Adipocyte (in vitro differentiated cells): ENCODE data around the gene LAMP2.
"Not testable (repeated sequence)": the region's sequence is repeated elsewhere in the genome, so short reads cannot be mapped to it uniquely, and the experiment has no call there.

Source experiments
- DNase-seq: peaks from one replicate; pipeline ENCODE4 v3.0.0-alpha.2; 2015; ENCODE audit warnings: low read depth
- H3K27me3 ChIP-seq: replicated peaks from 2 replicates; pipeline ENCODE4 v1.7.0; 2013; ENCODE audit warnings: mild to moderate bottlenecking, low read length, moderate library complexity; ENCODE audit not compliant: control insufficient read depth, insufficient read depth
- H3K36me3 ChIP-seq: 2 replicates; pipeline ENCODE4 v1.7.0; 2013; ENCODE audit warnings: low read length, mild to moderate bottlenecking, moderate library complexity; ENCODE audit not compliant: control insufficient read depth, insufficient read depth, severe bottlenecking
- H3K4me1 ChIP-seq: 2 replicates; pipeline ENCODE4 v1.7.0; 2013; ENCODE audit warnings: mild to moderate bottlenecking, low read length, moderate library complexity; ENCODE audit not compliant: control insufficient read depth, insufficient read depth
- H3K4me3 ChIP-seq: 2 replicates; pipeline ENCODE4 v1.7.0; 2013; ENCODE audit warnings: mild to moderate bottlenecking, low read length, moderate library complexity
- H3K9ac ChIP-seq: 2 replicates; pipeline ENCODE4 v1.7.0; 2013; ENCODE audit warnings: mild to moderate bottlenecking, low read length, moderate library complexity
- H3K9me3 ChIP-seq: 2 replicates; pipeline ENCODE4 v1.7.0; 2013; ENCODE audit warnings: mild to moderate bottlenecking, low read length, moderate library complexity; ENCODE audit not compliant: control insufficient read depth

LAMP2 gene

GRCh38 chrX:120468825-120469525 lies at the start of gene LAMP2:
Gene LAMP2, minus strand, starts transcription at chrX:120469296. Its CDS starts 127 bp downstream, at chrX:120469169.
- Histone ChIP-seq H3K4me1 (peaks cover 8% of the 10 kb centered on the region), H3K9me3 (no peaks in the 10 kb centered on the region), H3K36me3 (no peaks in the 10 kb centered on the region), H3K27me3 (no peaks in the 10 kb centered on the region), H3K9ac (peak within 1 kb of the TSS; percentile 86), H3K4me3 (peak within 1 kb of the TSS; percentile 88)
- peak; percentile 93 for DNase-seq

DNA sequence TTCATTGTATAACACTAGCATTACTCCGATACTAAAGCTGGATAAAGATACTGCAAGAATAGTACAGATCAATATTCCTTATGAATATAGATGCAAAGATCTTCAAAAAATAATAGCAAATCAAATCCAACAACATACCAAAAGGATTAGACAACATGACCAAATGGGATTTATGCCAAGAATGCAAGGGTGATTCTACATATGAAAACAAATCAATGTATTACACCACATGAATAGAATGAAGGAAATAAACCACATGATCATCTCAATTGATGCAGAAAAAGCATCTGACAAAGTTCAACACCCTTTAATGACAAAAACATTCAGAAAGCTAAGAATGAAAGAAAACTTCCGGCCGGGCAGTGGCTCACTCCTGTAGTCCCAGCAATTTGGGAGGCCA lies 48.8 kb upstream of the LAMP2 start:
- Histone ChIP-seq H3K36me3 (no peaks in the 10 kb centered on the region), H3K4me1 (no peaks in the 10 kb centered on the region), H3K4me3 (no peak overlapping the region), H3K9me3 (no peaks in the 10 kb centered on the region), H3K9ac (no peak overlapping the region), H3K27me3 (no peaks in the 10 kb centered on the region)
- peak; percentile 63 for DNase-seq

GRCh38 chrX:120514236-120514635 lies 45.1 kb upstream of the LAMP2 start:
- Histone ChIP-seq H3K4me3 (no peak overlapping the region), H3K9ac (no peak overlapping the region), H3K36me3 (no peaks in the 10 kb centered on the region), H3K4me1 (no peaks in the 10 kb centered on the region), H3K27me3 (no peaks in the 10 kb centered on the region), H3K9me3 (no peaks in the 10 kb centered on the region)
- peak; percentile 27 for DNase-seq

DNA sequence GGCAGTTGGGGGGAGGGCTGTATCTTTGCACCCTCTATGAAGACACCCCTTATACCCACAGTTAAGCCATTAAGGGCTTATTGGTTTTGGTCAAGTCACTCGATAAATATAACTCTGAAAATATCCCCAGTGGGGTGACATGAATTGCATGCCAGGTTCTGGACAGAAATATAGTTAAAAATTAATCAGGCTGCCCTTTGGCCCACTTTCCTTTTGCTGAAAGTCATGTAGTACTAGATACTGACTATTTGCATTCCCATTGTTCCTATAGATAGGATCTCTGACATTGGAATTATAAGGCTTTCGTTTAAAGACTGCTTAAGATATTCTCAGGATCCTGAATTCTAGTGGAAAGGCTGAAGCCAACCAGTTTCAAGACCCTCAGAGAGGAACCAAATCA lies 43.5 kb upstream of the LAMP2 start:
- H3K4me1 ChIP-seq: no peaks in the 10 kb centered on the region
- H3K36me3 ChIP-seq: no peaks in the 10 kb centered on the region
- H3K9me3 ChIP-seq: no peaks in the 10 kb centered on the region
- H3K9ac ChIP-seq: no peak overlapping the region
- H3K4me3 ChIP-seq: no peak overlapping the region
- H3K27me3 ChIP-seq: no peaks in the 10 kb centered on the region
- no peak for DNase-seq

- H3K27me3 ChIP-seq: no peaks in the 10 kb centered on the region
- no peak overlapping the region for H3K9ac ChIP-seq
- no peaks in the 10 kb centered on the region for H3K9me3 ChIP-seq
- H3K36me3 ChIP-seq: no peaks in the 10 kb centered on the region
- no peak for DNase-seq
- H3K4me3 ChIP-seq: no peak overlapping the region
- no peaks in the 10 kb centered on the region for H3K4me1 ChIP-seq
Observed at GRCh38 chrX:120512222-120512621, 43.1 kb upstream of the LAMP2 start.

DNA sequence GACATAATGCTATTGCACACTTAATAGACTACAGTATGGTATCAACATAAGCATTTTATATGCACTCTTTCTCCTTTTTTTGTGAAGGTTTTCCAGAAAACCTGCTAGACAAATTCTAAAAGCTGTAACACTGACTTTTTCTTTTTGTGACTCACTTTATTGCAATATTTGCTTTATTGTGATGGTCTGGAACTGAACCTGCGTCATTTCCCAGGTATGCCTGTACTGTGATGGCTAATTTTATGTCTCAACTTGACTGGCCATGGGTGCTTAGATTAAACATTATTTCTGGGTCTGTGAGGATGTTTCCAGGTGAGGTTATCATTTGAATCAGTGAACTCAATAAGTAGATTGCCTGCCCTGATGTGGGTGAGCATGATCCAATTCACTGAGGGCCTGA lies 35.5 kb upstream of the LAMP2 start:
- no peak overlapping the region for H3K9ac ChIP-seq
- no peak overlapping the region for H3K4me3 ChIP-seq
- no peaks in the 10 kb centered on the region for H3K36me3 ChIP-seq
- no peak for DNase-seq
- H3K9me3 ChIP-seq: no peaks in the 10 kb centered on the region
- H3K4me1 ChIP-seq: peaks cover 4% of the 10 kb centered on the region
- H3K27me3 ChIP-seq: no peaks in the 10 kb centered on the region

DNA sequence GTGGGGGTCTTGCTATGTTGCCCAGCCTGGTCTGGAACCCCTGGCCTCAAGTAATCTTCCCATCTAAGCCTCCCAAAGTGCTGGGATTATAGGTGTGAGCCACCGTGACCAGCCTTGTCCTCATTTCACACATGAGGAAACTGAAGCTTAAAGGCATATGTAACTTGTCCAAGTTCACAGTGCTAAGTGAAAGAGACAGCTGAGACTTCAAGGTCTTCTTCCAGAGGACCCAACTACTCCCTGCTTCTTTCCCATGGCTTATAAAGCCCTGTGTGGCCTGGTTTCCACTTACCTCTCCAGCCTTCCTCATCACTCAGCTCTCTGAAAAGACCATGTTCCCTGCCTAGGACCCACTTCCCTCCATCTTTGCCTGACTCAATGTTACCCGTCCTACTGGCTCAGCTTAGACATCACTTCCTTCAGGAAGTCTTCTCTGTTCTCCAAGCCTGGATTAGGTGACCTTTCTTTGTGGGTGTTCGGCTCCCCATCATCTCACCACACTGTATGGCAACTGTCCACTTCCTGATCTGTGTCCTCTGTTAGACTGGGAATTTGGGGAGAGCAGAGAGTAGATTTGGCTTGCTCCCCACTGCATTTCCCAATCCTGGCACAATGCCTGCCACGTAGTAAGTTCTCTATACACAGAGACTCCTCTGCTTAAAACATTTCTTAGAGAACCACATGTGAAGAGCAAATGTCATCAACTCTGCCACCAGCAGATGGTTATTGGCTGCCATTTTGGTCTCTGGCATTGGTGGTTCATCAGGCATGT lies 30.4 kb upstream of the LAMP2 start:
- H3K36me3 ChIP-seq: no peaks in the 10 kb centered on the region
- H3K27me3 ChIP-seq: no peaks in the 10 kb centered on the region
- H3K9me3 ChIP-seq: no peaks in the 10 kb centered on the region
- H3K9ac ChIP-seq: no peak overlapping the region
- DNase-seq: peak; percentile 52
- H3K4me3 ChIP-seq: no peak overlapping the region
- H3K4me1 ChIP-seq: peaks cover 5% of the 10 kb centered on the region

DNA sequence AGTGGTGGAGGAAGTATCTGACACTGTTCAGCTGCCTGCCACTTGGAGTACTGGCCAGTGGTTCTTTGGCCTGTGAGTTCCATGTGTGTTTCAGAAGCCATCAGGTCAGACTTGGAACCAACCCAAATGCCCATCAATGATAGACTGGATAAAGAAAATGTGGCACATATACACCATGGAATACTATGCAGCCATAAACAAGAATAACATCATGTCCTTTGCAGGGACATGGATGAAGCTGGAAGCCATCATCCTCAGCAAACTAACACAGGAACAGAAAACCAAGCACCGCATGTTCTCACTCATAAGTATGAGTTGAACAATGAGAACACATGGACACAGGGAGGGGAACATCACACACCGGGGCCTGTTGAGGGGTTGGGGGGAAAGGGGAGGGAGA lies 21.0 kb upstream of the LAMP2 start:
- not testable (repeated sequence) for H3K4me1 ChIP-seq, H3K9ac ChIP-seq, H3K27me3 ChIP-seq, DNase-seq, H3K9me3 ChIP-seq, H3K4me3 ChIP-seq, H3K36me3 ChIP-seq

- no peaks in the 10 kb centered on the region for H3K27me3 ChIP-seq
- no peak overlapping the region for H3K9ac ChIP-seq
- no peak for DNase-seq
- H3K4me3 ChIP-seq: no peak overlapping the region
- H3K36me3 ChIP-seq: no peaks in the 10 kb centered on the region
- H3K9me3 ChIP-seq: no peaks in the 10 kb centered on the region
- H3K4me1 ChIP-seq: no peaks in the 10 kb centered on the region
Observed at GRCh38 chrX:120486786-120487185, 17.7 kb upstream of the LAMP2 start.

- Histone ChIP-seq H3K4me1 (no peaks in the 10 kb centered on the region), H3K9me3 (no peaks in the 10 kb centered on the region), H3K4me3 (peak overlapping the region; percentile 71), H3K9ac (peak overlapping the region; percentile 81), H3K36me3 (no peaks in the 10 kb centered on the region), H3K27me3 (no peaks in the 10 kb centered on the region)
- peak; percentile 84 for DNase-seq
Observed at GRCh38 chrX:120485638-120486520, 16.8 kb upstream of the LAMP2 start.

DNA sequence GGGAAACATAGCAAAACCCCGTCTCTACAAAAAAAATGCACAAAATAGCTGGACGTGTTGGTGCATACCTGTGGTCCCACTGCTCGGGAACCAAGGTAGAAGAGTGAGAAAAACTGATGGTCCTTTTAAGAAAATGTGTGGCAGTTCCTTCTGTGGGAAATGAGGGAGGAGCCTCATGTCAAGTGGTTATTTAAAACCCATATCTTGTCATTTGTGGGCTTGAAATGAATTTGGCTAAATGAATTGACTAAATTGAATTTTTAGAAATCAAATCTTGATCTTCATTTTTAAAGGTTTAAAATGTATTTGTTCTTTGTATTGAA lies 16.2 kb upstream of the LAMP2 start:
- H3K27me3 ChIP-seq: no peaks in the 10 kb centered on the region
- DNase-seq: no peak
- H3K4me3 ChIP-seq: peak overlapping the region; percentile 71
- H3K9ac ChIP-seq: peak overlapping the region; percentile 81
- H3K36me3 ChIP-seq: no peaks in the 10 kb centered on the region
- no peaks in the 10 kb centered on the region for H3K9me3 ChIP-seq
- no peaks in the 10 kb centered on the region for H3K4me1 ChIP-seq
